Fibroblast of skin of right biceps (primary cell): ENCODE measurements around the gene TNS3.
A peak's percentile ranks its signal among the peaks of the same experiment; 100 is the strongest.
"Not testable (repeated sequence)": the region's sequence is repeated elsewhere in the genome, so short reads cannot be mapped to it uniquely, and the experiment has no call there.

Experiments
- DNase-seq: peaks from one replicate; pipeline ENCODE4 v3.0.0-alpha.2; 2013

TNS3 gene

DNA sequence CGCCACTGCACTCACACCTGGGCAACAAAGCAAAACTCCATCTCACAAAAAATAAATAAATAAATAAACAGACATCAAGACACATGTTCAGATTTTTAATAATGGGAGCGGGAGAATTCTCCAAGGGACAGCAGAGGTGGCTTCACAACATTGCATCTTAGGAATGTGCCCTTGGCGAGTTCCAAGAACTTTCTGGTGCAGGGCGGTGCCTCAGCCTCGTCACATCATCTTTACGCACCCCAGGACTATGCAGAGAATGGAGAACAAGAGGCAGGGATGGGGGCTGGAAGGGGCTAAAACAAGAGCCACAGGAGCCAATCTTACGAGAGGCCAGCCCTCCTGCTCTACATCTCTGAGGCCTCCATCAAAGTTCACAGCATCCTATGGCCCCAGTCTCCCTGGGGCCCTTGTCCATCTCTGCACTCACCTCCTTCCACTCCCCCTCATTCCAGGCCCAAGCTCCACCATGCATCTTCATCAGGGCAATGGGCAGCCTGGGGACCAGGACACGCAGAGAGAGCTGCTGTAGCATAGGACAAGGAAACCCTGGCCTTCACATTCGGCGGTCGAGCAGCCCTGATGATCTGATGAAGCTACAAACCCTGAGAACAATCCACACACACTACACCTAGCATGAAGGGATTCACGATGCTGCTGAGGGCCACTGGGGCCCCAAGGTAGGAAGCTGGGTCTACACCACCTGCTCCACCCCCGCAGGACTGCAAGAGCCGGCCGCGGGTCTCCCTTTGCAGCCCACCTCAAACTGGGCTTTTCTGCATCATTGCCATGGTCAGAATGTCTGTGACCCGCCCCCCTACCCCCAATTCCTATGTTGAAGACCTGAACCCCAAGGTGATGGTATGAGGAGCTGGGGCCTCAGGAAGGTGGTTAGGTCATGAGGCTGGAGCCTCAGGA lies 22.3 kb downstream of the TNS3 start:
- no peak for DNase-seq

DNA sequence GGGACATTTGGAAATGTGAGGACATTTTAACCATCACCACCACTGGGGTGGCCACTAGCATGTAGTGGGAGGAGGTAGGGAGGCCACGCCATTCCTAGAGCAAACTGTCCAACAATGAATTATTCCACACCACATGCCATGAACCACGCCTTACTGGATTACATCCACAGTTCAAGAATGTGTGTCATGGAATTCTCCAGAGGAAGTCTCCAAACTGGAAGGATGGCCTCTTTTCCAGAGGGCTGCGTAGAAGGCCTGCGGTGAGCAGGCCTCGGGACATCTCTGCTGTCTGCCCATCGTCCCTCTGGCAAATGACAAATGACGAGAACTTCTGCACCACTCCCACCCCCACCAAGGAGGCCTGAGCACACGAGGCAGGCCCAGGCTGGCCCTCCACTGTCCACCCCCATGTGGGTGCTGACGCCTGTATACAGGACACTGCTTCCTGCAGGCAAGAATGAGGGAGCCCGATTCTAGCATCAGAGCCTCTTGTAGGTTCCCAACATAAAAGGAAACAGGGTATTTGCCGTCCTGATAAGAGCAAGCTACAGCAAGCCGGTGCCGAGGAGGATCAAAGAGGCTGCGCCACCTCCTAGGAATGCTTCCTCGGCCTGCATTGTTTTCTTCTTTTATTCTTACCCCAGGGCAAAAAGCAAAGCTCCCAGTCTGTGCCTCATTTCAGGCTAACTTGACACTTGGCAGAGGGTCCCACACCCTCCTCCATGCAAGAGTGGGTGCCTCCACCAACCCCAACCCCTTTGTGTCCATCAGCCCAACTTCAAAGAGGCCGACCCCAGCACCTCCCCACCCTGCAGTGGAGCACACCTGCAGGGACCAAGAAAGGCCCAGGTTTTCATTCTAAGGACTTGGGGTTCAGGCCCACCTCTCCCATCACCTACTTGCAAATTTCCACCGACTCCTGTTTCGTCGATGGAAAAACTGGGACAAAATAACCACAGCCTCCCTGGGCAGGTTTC lies 23.9 kb downstream of the TNS3 start:
- peak; percentile 75 for DNase-seq

DNA sequence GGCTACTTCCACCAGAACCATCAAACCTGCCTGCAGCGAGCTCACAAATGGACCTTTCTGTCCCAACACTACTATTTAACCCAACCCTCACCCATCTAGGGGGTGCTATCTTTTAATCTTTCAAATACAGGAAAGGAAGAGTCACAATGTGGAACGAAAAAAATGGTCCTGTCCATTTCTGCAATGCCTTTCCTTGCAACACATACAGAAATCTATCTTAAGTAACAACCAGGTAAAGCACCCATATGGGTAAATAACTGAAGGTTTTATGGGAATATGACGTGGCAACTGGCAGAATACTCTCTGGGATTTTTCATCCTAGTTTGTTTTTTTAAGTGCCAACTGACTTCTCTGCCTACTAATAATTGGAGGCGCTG lies 24.6 kb downstream of the TNS3 start:
- DNase-seq = no peak

DNA sequence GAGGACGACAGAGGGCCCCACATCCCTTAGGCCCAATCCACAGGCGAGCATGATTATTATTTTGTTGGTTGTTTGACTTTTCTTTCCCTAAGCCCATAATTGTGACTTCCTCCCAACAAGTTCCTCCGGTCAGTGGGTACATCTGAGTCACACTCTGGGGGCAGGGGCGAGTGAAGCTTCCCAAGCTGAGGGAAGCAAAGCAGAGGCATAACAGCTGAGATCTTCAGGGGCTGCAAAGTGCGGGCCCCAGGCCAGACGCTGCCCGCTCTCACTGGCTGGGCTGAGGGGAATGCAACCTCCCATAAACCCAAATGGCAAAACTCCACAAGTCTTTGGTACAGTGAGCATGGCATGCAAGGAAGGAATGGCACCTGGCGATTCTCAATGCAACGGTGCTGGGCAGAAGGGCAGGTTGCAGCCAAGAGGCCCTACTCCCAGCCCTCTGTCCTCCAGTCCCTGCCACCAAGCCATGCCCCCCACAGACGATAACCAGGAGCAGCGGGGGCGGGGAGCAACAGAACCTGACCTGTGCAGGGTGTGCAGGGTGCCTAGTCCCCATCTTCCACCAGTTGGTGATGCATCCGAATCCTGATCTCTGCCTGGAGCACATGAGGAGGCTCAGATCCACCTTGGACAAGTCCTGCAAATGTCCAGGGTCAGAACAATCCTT lies 25.3 kb downstream of the TNS3 start:
- DNase-seq = no peak

DNA sequence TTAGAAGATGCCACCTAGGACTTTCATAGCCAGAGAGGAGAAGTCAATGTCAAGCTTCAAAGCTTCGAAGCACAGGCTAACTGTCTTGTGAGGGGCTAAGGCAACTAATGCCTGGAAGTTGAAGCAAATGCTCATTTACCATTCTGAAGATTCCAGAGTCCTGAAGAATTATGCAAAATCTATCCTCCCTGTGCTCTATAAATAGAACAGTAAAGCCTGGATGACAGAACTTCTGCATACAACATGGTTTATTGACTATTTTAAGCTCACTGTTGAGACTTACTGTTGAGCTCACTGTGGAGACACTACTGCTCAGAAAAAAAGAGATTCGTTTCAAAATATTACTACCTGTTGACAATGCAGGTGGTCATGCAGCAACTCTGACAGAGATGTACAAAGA lies 28.6 kb downstream of the TNS3 start:
- DNase-seq = peak; percentile 60

DNA sequence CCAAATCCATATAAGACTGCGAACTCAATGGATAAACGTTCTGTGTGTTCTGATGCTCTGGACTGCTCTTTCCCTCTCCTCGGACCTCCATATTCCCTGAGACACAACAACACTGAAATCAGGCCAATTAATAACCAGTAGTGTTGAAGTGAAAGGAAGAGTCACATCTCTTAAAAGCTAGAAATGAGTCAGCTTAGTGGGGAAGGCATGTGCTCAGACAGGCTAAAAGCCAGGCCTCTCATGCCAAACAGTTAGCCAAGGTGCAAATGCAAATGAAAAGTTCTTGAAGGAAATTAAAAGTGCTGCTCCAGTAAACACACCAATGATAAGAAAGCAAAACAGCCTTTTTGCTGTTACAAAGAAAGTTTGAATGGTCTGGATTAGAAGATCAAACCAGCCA lies 29.3 kb downstream of the TNS3 start:
- DNase-seq = peak; percentile 78

DNA sequence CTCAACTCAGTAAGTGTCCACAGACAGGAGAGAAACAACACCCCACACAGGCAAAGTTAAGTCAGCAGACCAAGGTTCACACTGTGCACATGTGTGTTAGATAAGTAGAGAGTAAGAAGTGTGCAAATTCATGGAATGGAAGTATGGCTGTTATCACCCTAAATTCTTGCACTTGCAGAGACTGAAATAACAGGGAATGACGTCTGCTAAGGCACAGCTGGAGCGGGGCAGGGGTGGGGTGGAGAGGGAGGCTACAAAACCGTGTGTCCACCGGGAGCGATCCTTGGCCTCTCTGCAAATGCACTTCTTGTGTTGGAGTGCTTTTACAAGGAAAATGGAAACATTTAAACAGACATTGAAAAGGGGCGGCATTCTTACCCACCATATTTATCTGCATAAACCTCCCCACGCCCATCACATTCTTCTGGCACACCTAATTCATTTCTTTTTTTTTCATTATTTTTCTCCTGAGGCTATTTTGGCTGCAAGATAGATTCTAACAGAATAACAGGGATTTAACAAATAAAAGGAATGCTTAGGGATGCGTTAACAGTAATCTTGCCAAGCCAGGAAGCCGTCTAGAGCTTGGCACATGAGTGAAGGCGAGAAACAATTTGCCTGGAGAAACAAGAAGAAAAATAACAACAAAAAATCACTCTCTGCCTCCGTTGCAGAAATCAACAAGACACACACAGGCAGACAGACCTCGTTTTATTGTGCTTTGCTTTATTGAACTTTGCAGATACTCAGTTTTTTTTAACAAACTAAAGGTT lies 30.1 kb downstream of the TNS3 start:
- DNase-seq = no peak

DNA sequence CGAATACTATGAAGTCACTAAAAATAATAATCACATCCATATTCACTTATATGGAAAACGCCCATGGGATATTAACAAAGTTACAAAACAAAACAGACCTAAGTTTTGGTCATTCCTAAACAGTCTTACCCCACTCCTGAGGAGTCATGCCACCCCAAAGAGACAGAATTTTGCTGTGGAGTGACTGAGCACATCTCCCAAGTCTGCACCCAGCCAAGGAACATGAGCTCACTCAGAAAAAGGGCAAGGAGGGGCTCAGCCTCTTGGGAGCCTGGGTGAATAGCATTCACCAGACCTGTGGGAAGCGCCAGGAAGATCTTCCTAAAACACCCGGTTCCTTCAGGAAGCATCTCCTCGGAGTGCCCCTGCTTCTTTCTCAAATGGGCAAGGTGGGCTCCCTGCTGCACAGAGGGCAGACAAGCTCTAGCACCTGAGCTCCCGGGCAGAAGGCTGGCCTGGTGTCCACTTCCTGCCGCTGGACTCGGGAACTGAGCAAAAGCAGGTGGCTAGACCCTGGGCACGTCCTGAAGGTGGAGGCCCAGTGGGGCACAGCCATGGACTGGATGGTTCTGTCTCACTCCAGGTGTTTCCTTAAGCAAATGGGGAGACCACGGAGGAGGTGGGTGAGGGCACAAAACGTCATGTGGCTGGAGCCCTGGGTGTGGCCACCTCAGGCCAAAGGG lies 31.0 kb downstream of the TNS3 start:
- no peak for DNase-seq

DNA sequence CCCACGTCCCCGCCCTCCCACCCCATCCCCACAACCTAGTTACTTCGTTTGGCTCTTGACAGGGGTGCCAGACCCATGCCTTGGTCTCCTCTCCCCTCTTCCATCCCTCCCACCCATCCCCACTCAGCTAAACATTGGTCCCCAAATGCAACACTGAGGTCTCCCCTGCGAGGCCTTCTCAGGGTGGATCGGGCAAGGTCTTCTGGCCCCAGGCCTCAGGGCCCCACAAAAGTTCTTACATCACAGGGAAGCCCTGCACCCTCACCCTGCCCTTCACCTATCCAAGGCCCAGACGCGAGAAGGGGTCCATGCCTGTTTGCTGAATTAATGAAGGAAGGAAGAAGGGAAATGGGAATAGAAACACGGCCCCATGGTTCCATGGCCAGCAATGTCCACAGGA lies 32.0 kb downstream of the TNS3 start:
- DNase-seq = no peak

DNA sequence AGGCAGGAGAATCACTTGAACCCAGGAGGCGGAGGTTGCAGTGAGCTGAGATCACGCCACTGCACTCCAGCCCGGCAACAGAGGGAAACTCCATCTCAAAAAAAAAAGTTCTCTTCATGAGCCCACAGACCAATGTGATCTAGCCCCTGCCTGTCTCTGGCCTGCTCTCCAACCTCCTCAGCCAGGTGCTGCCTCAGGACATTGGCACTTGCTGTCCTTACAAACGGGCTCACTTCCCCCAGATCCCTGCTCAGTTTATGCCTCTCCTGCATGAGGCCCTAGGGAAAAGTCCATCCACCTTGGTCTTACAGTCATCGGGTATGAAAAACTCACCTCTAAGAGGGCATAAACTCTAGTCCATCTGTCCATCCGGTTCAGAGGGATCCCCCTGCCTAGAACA lies 32.5 kb downstream of the TNS3 start:
- no peak for DNase-seq

DNA sequence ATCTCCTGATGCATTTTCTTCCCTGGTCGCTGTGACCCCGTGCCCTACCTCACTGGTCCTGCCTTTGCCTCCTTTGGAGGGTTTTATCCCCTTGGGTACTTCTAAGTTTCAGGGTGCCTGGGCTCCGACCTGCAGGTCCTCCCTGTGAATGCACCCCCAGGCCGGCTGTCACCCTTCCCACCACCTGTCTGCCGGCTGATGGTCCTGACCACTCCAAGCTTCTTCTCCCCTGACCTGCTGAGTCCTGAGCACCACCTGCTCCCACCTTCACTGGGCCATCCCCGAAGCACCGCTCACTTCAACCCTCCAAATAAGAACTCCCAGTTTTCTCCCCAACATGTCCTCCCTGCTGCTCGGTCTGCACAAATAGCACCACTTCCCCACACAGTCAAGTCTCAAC lies 33.4 kb downstream of the TNS3 start:
- no peak for DNase-seq

DNA sequence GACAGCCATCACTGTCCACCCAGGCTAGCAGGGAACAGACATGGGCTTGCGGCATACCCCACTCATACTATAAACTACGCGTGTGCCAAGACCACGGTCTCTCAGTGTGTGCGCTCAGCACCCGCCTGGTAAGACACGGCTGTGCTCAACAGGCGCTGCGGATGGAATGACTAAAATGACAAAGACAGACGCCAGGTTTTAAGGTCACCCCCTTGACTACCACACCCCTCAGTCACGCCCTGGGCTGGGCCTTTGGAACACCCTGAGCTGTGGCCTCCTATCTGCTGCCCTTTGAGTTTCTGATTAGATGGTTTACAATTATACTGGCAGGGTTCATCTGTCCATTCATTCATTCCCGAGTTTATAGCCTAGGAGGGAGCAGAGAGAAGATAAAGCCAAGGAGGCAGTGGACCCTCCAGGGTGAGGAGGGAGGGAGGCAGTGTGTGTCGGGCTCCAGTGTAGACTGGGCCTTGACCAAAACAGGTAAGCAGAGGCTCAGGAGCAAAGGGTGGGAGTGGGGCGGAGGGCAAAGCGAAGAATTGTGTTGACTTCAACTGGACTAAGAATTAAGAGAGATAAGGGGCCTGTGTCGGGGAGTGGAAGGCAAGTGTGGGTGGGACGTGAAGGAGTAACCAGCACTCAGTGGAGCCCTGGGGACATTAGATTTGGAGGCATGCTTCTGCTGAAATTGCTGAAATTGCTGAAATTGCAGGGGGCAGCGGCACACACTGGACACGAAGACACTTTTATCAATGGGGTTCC lies 35.0 kb downstream of the TNS3 start:
- no peak for DNase-seq

DNA sequence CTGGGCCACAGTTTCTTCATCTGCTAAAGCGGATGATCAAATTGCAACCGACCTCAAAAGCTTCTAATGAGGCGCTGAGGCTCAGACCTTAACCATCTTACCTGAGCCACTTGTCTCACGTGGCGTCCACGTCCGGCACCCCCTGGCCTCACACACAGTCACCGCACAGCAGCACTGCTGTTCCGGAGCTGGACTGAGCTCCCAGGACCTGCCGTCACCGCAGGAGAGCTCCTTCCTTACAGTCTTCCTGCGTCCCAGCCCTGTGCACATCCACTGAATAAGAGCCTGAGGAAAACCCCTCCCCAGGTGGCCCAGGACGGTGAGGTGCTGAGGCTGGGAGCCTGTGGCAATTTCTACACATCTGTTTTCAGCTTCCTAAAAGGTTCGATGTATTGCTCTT lies 35.7 kb downstream of the TNS3 start:
- no peak for DNase-seq

DNA sequence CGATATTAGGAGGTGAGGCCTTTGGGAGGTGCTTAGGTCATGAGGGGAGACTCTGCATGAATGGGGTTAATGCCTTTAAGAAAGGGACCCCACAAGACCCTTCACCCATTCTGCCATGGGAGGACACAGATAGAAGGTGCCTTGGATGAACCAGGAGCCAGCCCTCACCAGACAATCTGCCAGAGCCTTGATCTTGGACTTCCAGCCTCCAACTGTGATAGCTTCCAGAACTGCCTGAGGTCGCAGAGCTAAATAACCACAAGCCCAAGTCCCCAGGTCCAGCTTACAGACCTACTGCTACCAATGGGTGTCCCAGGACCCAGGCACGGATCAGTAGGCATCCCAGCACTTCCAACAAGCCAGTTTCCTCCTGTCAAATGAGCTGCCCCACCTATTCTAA lies 37.5 kb downstream of the TNS3 start:
- DNase-seq = no peak

DNA sequence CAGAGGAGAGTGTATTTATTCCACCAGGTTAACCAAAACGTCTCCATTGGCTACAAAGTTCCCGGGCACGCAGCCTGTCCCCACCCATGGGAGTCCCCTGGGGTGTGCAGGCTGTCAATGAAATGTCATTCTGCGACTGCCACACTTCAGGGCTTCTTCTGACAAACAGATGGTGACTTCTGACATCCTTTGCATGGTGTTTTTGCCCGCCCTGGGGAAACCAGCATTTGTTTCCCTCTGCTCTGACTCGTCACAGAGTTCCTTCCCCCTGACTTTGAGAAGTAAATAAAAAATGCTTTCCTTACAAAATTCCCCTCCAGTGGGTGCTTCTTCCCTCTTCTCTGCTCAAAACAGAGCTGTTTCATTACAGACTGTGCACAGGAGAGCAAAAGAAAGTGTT lies 38.2 kb downstream of the TNS3 start:
- DNase-seq = no peak

DNA sequence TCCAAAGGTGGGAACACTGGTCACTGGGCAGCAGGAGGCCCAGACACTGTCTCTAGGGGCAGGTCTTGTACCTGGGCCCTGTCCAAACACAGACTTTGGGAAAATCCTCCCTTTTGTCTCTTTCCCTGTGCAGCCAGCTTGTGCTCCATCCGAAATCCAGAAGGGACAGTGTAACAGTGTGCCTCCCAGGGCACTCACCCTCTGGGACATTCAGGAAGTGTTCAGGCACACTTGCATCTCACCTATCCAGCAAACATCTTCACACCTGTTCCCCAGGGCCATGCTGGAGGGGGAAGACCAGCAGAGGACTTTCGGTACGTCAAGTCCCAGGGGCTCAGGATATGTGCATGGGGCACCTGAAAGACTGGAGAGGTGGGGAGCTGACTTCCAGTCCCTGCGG lies 38.9 kb downstream of the TNS3 start:
- DNase-seq = no peak

DNA sequence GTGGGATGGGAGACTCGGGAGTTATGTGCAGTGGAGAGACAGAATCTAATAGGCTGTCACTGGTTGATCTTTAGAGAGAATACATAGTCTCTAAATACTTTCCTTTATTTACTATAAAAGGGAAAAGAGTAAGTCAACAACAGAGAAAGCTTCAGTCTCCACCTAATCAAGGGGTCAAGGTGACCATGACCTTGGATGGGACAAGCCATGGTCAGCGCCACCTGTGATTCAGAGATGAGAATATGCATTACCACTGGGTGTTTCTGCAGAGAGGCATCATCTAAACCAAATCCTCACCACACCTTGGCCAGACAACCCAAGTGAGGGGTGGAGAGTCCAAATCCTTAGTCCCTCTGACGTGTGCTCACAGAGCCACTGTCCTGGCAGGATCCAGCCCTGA lies 39.9 kb downstream of the TNS3 start:
- DNase-seq = no peak

DNA sequence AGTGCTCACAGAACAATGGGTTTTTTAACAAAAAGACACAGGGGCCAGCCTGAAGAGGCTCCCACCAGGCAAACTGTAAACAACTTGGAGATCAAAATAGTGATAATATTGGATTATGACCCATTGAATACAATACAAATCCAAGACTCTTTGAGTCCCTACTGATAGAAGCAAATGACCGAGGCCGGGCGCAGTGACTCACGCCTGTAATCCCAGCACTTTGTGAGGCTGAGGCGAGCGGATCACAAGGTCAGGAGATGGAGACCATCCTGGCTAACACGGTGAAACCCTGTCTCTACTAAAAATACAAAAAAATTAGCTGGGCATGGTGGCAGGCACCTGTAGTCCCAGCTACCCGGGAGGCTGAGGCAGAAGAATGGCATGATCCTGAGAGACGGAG lies 40.4 kb downstream of the TNS3 start:
- not testable (repeated sequence) for DNase-seq

DNA sequence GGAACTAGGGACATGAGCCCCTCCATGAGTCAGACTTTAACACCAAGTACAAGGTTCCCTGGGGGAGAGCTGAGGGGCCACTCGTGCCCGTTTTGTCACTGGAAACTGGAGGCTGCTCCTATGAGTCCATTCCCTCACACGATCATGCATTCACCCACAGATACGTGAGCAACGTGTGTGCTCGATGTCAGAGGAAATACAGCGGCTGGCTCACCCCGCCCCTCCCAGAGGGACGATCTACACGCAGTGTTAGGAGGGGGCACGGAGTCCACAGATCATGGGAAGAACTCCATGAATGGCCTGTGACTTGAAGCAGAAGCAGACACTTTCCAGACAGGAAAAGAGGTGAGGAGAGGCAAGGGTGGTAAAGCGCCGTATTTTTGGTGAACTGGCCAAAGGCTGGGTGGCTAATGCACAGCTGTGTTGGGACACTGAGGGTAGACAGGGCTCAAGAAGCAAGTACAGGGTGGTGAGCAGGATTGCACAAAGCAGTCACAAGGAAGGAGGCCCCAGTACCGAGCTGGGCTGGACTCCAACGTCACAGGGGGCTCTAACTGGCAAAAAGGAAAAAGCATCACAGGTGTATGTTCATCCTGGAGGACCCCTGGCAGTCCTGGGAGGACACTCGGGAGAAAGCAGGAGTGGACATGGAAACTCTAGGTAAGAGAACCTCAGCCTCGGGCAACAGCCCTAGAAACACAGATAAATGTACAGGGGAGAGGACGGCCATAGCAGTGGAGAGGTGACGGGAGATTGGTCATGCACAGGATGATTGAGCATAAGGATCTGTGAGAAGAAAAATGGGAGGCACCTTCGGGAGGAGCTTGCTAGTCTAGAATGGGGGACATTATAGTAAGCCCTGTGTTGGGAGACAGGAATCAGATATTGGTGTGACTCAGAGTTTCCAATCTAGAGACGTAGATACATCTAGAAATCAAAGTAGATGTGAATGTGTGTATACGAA lies 41.2 kb downstream of the TNS3 start:
- DNase-seq = peak; percentile 73

DNA sequence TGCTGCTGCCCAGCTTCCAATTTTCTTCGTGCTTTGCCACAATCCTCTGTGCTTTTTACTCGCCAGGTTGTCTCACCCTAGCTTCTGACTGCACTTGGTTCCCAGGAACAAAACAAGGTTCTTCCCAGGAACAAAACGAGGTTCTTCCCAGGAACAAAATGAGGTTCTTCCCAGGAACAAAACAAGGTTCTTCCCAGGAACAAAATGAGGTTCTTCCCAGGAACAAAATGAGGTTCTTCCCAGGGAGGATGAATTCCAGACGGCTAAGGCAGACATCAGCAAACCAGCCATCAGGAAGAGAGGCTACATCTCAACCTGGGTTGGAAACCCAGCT lies 41.9 kb downstream of the TNS3 start:
- no peak for DNase-seq
